ENCODE measurements around the gene IFT88.

Gene IFT88

DNA sequence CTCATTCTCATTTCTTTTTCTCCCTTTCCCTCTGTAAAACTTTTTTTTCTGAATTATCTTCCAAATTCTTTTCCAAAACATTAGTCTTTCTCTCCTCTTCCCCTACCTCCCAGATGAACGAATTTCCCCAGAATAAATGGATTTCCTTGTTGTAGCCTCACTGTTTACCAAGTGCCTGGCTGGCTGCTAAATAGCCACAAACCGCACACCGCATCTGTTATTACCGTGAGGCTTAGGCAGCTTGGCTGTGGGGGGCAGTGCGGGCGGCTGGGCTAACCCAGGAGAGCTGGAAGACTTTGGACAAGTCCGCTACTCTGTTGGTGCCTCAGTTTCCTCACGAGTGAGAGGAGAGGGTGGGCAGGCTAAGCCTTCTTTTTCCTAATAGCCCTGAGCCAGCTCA lies 147.2 kb downstream of the IFT88 start:
- peak in 4 of 56 donors; percentile 8 to 43 (median 26) for DNase-seq

DNA sequence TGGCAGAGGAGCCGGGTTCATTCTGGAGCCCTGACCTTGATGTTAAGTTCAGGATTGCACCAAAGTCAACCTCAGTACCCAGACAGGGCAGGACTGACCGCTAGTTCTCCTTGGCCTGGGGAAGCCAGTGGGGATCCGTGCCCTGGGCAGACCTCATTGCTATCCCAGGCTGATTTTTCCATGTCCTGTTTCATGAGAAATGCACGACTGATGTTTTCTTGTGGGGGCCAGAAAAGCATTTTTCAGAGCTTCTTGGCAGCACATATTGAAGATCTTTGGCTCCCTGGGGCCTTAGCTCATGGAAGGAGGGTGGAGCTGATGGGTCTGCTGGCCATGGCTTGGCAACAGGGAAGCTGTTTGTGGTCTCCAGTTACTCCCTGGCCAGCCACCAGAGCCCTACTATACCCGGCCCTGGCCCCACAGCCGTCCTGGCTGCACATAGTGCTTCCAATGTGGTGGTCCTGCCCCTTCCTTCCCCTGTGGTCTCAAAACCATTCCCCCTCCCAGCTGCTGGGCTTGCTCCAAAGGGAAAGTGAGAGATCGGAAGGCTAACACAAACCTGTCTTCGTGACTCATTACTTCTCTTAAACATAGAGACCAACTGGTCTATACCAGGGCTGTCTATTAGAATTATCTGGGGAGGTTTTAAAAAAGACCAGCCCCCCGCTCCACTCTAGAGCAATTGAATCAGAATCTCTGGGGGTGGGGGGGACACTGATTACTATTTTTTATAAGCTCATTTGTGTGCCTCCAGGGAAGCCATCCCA lies 147.8 kb downstream of the IFT88 start:
- peak in 6 of 56 donors; percentile 18 to 36 (median 32) for DNase-seq

DNA sequence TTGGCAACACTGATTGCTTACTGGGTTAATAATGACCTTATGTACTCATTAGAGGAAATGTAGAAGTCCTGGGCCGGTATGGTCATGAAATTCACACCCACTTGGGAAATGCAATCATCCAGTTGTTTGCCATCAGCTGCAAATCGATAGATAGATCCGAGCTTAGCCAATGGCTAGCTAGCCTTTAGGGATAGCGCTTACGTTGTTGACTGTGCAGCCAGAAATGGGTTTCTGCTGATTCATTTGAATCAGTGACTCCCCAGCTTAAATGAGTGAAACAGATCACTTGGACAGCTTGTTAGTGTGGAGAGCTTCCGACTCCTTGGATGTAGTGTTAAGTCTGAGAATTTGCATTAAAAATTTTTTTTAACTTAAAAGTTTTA lies 148.4 kb downstream of the IFT88 start:
- DNase-seq: no peak

DNA sequence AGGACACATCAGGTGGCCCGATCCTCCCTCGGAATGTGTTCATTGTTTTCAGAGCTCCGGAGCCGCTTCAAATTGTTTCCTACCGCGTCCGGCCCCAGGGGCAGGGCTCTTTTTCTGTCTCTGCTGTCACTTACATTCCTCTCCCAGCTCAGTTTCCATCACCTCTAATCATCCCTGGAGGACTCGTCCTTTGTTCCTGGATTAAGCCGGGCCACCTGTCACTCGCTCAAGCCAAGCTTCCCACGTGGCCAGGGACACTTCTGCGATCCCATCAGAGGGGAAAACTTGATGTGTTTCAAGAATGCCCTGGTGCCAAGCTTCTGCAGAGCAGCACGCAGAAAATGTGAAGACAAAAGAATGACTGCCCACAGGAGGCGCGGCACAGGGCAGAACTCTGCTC lies 150.0 kb downstream of the IFT88 start:
- DNase-seq: no peak

DNA sequence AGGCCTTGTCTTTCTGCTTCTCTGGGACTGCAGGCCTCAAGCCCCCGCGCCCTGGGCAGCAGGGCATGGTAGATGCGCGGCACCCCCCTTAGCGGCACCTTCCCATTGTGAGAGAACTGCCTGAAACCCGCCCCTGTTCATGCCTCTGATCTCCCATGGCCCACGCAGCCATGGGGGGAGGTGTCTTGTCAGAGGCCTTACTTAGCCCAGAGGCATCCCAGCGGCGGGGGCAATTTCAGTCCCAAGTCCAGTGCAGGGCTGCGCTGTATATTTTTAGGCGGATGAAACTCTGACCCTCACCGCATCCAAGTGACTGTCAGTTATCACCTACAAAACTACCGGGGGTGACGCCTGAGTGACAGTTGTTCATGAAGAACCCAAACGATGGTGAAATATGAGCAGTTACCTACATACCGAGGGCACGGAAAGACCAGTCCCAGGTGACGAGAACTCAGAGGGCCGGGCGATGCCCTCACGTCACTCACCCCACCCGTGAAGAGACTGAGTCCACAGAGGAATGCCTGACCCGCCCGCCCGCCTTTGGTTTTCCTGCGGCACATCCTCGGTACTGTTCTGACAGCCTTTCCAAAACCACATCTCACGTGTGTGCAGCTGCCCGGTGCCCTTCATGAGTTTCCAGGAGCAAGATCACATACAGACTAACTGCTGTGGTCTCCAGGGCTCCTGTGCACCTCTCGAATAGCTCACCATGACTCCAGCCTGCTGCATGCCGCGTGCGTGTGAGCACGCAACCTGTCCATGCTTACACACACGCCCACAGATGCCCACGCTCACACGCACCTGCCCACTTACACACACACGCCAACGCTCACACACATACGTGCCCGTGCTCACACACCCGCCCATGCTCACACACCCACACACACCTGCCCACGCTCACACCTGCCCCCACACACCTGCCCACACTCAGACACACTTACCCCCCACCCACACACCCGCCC lies 150.9 kb downstream of the IFT88 start:
- no peak for DNase-seq

DNA sequence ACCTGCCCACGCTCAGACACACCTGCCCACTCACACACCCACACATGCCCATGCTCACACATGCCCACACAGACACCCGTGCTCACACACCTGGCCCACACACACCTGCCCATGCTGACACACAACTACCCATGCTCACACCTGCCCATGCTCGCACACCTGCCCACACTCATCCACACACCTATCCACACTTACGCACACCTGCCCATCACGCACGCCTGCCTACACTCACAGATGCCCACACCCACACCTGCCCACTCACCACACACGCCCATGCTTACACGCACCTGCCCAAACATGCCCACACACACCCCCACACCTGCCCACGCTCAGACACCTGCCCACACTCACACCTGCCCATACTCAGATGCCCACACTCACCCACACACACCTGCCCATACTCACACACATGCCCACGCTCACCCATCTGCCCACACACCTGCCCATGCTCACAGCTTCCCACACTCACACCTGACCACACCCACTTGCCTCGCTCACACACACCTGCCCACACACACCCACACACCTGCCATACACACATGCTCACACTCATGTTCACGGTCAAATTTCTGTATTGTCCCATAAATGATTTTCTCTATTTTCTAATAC lies 152.1 kb downstream of the IFT88 start:
- peak in 1 of 56 donors; percentile 35 for DNase-seq

DNA sequence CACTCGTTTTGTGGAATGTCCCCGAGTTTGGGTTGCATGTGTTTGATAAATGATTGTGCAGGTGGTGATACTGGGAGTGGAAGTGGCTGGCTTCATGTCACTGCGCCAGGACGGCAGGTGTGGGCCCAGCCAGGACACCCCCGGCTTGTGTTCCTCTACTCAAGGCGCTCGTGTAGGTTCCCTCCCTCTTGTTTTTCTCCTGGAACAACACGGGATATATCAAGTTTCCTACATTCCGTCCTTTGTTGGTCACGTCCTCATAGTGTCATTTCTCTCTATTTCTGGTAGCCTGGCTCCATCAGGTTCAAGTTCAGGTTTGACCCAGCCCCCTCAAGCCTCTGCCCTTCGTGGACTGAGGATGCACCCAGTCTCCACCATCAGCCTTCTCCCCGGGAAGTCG lies 152.8 kb downstream of the IFT88 start:
- no peak for DNase-seq

DNA sequence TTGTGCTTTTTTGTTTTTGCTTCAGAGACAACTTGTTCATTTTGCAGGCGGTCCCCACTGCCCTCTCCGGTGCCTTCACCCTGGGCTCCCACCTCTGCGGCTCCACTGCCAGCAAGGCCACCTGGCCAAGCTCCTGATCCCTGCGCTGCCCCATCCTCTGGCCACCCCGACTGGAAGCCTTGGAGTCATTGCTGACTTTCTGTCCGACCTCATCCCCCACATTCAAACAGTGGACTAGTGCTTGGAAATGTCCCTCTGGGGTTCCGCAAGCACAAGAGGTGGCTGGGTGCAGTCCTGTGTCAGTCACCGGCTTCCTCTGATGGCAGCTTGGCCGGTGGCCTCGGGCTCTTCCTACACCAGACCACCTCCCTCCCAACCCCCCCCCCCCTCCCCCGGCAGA lies 153.5 kb downstream of the IFT88 start:
- no peak for DNase-seq

DNA sequence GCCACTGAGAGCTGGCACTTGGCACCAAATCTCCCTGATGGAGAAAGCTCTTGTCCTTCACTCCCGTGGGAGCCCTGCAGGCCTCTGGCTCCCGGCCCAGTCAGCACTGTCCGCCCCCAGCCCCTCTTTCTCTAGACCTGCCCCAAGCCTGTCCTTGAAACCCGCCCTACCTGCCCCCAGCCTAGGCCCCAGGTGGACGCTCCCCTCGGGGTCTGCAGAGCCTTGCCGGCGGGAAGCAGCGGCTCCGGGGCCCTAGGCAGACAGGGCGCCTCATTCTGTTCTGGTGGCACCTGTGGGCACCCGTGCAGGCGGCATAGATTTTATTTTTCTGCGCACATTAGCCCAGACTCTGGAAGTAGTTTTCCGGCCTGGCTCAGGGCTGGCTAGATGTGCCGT lies 154.1 kb downstream of the IFT88 start:
- DNase-seq: no peak

DNA sequence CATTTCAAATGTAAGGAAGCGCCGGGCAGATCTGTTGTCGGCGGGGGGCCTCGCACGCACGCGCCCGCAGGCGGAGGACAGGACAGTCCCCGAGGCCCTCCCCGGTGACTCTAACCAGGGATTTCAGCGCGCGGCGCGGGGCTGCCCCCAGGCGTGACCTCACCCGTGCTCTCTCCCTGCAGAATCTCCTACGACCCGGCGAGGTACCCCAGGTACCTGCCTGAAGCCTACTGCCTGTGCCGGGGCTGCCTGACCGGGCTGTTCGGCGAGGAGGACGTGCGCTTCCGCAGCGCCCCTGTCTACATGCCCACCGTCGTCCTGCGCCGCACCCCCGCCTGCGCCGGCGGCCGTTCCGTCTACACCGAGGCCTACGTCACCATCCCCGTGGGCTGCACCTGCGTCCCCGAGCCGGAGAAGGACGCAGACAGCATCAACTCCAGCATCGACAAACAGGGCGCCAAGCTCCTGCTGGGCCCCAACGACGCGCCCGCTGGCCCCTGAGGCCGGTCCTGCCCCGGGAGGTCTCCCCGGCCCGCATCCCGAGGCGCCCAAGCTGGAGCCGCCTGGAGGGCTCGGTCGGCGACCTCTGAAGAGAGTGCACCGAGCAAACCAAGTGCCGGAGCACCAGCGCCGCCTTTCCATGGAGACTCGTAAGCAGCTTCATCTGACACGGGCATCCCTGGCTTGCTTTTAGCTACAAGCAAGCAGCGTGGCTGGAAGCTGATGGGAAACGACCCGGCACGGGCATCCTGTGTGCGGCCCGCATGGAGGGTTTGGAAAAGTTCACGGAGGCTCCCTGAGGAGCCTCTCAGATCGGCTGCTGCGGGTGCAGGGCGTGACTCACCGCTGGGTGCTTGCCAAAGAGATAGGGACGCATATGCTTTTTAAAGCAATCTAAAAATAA lies 154.7 kb downstream of the IFT88 start:
- DNase-seq: peak in 15 of 56 donors; percentile 13 to 67 (median 32)

DNA sequence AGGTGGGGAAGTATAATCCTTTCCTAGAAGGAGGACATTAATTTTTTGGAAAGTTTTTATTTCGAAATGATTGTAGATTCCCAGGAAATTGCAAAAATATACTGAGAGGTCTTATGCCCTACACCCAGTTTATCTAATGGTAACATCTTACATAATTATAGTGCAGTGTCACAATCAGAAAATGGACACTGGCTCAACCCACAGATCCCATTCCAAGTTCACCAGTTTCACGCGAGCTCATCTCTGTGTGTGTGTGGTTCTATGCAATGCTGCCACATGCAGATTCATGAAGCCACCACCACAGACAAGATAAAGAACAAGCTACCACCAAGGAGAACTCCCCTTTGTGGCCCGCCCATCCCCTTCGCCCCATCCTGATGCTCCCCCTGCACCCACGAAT lies 160.9 kb downstream of the IFT88 start:
- DNase-seq: no peak

DNA sequence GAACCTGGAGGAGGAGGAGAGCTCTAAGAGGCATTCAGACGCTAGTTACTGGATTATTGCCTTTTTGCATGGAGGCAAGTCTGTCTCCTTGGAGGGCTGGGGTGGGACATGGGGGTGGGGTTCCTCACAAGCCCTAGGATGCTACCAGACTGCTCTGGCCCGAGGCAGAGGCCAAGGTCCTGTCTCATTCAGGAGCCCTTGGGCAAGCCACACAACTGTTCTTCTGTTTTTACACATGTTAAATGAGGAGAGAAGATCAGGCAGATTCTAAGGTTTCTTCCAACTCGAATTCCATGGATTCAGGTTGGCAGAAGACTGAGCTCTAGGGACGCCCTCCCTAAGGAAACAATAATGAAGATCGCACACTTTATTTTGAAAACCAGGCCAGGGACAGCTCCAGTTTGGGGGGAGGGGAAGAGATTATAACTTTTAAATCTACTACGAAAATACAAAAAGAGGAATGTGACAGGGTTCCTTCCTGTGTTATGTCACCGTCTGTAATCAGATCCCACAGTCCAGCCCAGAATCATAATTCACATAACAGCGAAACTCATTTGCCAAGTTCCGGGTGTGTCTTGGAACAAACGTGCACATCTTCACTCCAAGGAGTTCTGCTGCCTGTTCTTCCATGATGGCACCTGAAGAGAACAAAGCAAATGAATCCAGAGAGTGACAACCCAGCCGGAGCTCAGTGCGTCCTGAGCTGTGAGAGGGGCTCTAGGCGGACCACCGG lies 161.8 kb downstream of the IFT88 start:
- DNase-seq: no peak

DNA sequence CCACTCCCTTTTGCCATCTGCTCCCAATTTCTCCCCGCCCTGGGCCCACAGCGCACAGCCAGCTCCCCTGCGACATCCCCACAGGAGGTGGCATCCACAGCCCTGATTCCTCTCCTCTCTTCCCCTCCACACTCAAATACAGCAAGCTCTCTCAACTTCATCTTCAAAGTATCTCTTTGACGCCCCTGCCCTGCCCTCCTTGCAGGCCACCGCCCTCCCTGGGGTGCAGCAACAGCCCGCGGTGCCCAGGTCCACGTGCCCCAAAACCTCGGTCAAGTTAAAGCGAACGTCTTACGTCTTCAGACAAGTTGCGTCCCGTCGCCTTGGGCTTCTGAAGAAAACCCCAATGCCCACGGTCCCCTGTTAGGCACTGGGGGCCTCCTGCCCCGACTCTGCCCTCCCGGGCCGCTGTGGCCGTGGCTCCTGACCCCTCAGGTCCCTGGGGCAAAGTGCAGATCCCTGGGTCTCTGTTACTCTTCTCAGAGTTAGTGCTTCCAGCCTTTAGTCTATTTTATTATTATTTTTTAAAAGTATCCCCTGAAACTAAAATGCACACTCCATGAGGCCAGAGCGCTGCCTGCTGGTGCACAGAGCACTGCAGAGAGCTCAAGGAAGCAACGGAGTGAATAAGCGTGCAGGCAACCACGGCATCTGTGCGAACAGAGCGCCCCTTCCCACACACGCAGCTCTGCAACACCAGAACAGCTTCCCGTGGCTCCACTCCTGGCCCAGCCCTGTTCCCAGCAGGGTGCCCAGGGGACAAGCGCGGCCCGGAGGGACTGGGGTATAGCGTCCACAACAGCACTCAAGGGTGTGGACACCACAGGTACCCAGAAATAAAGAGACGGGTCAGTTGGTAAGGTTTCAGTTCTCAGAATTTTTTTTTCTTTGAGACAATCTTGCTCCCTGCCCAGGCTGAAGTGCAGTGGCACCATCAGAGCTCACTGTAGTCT lies 163.0 kb downstream of the IFT88 start:
- DNase-seq: no peak

DNA sequence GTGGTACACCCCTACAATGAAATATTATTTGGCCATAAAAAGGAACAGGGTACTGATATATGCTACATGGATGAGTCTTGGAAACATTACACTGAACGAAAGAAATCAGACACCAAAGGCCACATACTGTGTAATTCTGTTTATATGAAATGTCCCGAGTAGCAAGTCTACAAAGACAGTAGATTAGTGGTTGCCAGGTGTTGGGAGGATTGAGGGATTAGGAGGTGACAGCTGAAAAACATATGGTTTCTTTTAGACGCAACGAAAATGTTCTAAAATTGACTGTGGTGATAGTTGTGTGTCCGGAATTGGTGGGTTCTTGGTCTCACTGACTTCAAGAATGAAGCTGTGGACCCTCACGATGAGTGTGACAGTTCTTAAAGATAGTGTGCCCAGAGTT lies 171.7 kb downstream of the IFT88 start:
- no peak for DNase-seq

DNA sequence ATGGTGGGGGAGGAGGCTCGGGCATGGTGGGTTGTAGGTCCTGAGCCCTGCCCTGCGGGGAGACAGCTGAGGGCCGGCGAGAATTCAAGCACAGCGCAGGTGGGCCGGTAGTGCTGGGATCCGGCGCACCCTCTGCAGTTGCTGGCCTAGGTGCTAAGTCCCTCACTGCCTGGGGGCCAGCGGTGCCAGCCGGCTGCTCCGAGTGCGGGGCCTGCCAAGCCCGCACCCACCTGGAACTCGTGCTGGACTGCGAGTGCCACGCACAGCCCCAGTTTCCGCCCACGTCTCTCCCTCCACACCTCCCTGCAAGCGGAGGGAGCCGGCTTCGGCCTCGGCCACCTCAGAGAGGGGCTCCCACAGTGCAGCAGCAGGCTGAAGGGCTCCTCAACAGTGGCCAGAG lies 173.1 kb downstream of the IFT88 start:
- no peak for DNase-seq

Measured in nucleus accumbens (tissue), 56 donors.